ENCODE results near the gene GPLD1.

The GPLD1 gene

GRCh38 chr6:24446670-24447069, 42.7 kb downstream of the GPLD1 start:
- Histone ChIP-seq H3K4me1 (no peaks in the 10 kb centered on the region), H3K27ac (no peak overlapping the region), H3K36me3 (peaks cover 0 to 23% (median 5%) of the 10 kb centered on the region in 3 donors), H3K4me3 (no peak overlapping the region), H3K9me3 (no peaks in the 10 kb centered on the region), H3K27me3 (no peaks in the 10 kb centered on the region)
- DNase-seq: no peak
- no peak for TF ChIP-seq CTCF (IDR thresholded peaks at IDR 0.05)
- intact Hi-C loops (cut with DNase I; ENCODE audit: low total_unique reads): no loop called here

- Histone ChIP-seq H3K4me3 (no peak overlapping the region), H3K36me3 (peaks cover 0 to 23% (median 5%) of the 10 kb centered on the region in 3 donors), H3K27ac (no peak overlapping the region), H3K27me3 (no peaks in the 10 kb centered on the region), H3K4me1 (no peaks in the 10 kb centered on the region), H3K9me3 (no peaks in the 10 kb centered on the region)
- no peak for TF ChIP-seq CTCF (IDR thresholded peaks at IDR 0.05)
- intact Hi-C loops (cut with DNase I; ENCODE audit: low total_unique reads): no loop called here
- DNase-seq: no peak
Observed at GRCh38 chr6:24445704-24446103, 43.7 kb downstream of the GPLD1 start.

GRCh38 chr6:24444588-24444987, 44.8 kb downstream of the GPLD1 start:
- H3K9me3 ChIP-seq: no peaks in the 10 kb centered on the region
- no peak overlapping the region for H3K4me3 ChIP-seq
- no peak overlapping the region for H3K27ac ChIP-seq
- DNase-seq: no peak
- TF ChIP-seq CTCF (IDR thresholded peaks at IDR 0.05): no peak
- peaks cover 5 to 23% (median 12%) of the 10 kb centered on the region in 3 donors for H3K36me3 ChIP-seq
- no peaks in the 10 kb centered on the region for H3K4me1 ChIP-seq
- H3K27me3 ChIP-seq: no peaks in the 10 kb centered on the region
- intact Hi-C loops (cut with DNase I; ENCODE audit: low total_unique reads): no loop called here

- H3K4me3 ChIP-seq: no peak overlapping the region
- H3K4me1 ChIP-seq: no peaks in the 10 kb centered on the region
- peaks cover 5 to 27% (median 13%) of the 10 kb centered on the region in 3 donors for H3K36me3 ChIP-seq
- no peaks in the 10 kb centered on the region for H3K9me3 ChIP-seq
- TF ChIP-seq CTCF (IDR thresholded peaks at IDR 0.05): no peak
- no peaks in the 10 kb centered on the region for H3K27me3 ChIP-seq
- intact Hi-C loops (cut with DNase I; ENCODE audit: low total_unique reads): no loop called here
- no peak for DNase-seq
- no peak overlapping the region for H3K27ac ChIP-seq
Observed at GRCh38 chr6:24441599-24441904, 47.8 kb downstream of the GPLD1 start.

- H3K27me3 ChIP-seq: no peaks in the 10 kb centered on the region
- no peaks in the 10 kb centered on the region for H3K4me1 ChIP-seq
- peaks cover 5 to 27% (median 13%) of the 10 kb centered on the region in 3 donors for H3K36me3 ChIP-seq
- TF ChIP-seq CTCF (IDR thresholded peaks at IDR 0.05): no peak
- intact Hi-C loops (cut with DNase I; ENCODE audit: low total_unique reads): no loop called here
- no peak for DNase-seq
- H3K9me3 ChIP-seq: no peaks in the 10 kb centered on the region
- H3K27ac ChIP-seq: no peak overlapping the region
- H3K4me3 ChIP-seq: no peak overlapping the region
Observed at GRCh38 chr6:24440897-24441598, 48.3 kb downstream of the GPLD1 start.

Measured in tibial artery (tissue), 4 donors.